HepG2 (cell line): ENCODE data around the gene RTEL1. TPM values are rescaled to one million over a fixed set of nuclear protein-coding genes. Genes with fewer than 3 reads are reported as not detected.

ENCODE experiments used
- AGO2 ChIP-seq: fragments of 200-400 bp; formaldehyde crosslinking; optimal IDR thresholded peaks from 2 replicates; pipeline ENCODE3; 2017; ENCODE audit warnings: mild to moderate bottlenecking, low read depth, low read length, moderate library complexity
- CREB1 ChIP-seq, 2 experiments: fragments of 450-650 bp in 1 of 2; IDR thresholded peaks; 2 replicates each; pipeline ENCODE4 v1.6.1; 2016 to 2017; ENCODE audit warnings: control low read depth in 1 of 2, mild to moderate bottlenecking in 1 of 2, missing compliant biosample characterization in 1 of 2, missing genetic modification characterization in 1 of 2
- GABPB1 ChIP-seq: IDR thresholded peaks from 2 replicates; pipeline ENCODE4 v1.6.1; 2016; ENCODE audit warnings: mild to moderate bottlenecking, missing genetic modification reagents, moderate library complexity, missing compliant biosample characterization
- GLI4 ChIP-seq: sonication (generic); formaldehyde crosslinking; IDR thresholded peaks from 2 replicates; pipeline ENCODE4 v1.5.1; 2020; ENCODE audit warnings: missing genetic modification reagents, mild to moderate bottlenecking, moderate library complexity, borderline replicate concordance
- HMG20A ChIP-seq: IDR thresholded peaks from 2 replicates; pipeline ENCODE4 v1.6.1; 2016; ENCODE audit warnings: borderline replicate concordance
- JDP2 ChIP-seq: sonication (generic); formaldehyde crosslinking; IDR thresholded peaks from 2 replicates; pipeline ENCODE4 v1.8.1; 2022; ENCODE audit warnings: missing genetic modification reagents, borderline replicate concordance
- KLF13 ChIP-seq: sonication (generic); formaldehyde crosslinking; IDR thresholded peaks from 2 replicates; pipeline ENCODE4 v1.4.0; 2020; ENCODE audit warnings: mild to moderate bottlenecking, missing genetic modification reagents
- NPAS2 ChIP-seq: sonication (generic); formaldehyde crosslinking; IDR thresholded peaks from 2 replicates; pipeline ENCODE4 v1.8.0; 2022; ENCODE audit warnings: mild to moderate bottlenecking, missing genetic modification reagents, borderline replicate concordance
- NR2F1 ChIP-seq, 2 experiments: fragments of 450-650 bp in 1 of 2; formaldehyde crosslinking in 1 of 2; IDR thresholded peaks; 2 replicates each; pipeline versions ENCODE4 v1.5.0 to v1.6.1; 2016 to 2020; ENCODE audit warnings: mild to moderate bottlenecking in 1 of 2, missing compliant biosample characterization in 1 of 2, missing genetic modification reagents in 1 of 2, moderate library complexity in 1 of 2
- ONECUT2 ChIP-seq: sonication (generic); formaldehyde crosslinking; IDR thresholded peaks from 2 replicates; pipeline ENCODE4 v1.4.0; 2020; ENCODE audit warnings: missing genetic modification reagents
- SALL2 ChIP-seq: sonication (generic); formaldehyde crosslinking; IDR thresholded peaks from 2 replicates; pipeline ENCODE4 v1.8.1; 2023; ENCODE audit warnings: mild to moderate bottlenecking, missing genetic modification reagents, inconsistent platforms
- SNAPC2 ChIP-seq: sonication (generic); formaldehyde crosslinking; IDR thresholded peaks from 2 replicates; pipeline ENCODE4 v1.8.1; 2022; ENCODE audit warnings: mild to moderate bottlenecking, missing genetic modification reagents
- SPEN ChIP-seq: sonication (generic); formaldehyde crosslinking; IDR thresholded peaks from 2 replicates; pipeline ENCODE4 v1.5.1; 2020; ENCODE audit warnings: low read depth, mild to moderate bottlenecking, missing genetic modification reagents
- SYNCRIP ChIP-seq: fragments of 200-400 bp; formaldehyde crosslinking; IDR thresholded peaks from 2 replicates; pipeline ENCODE4 v1.6.1; 2018; ENCODE audit warnings: mild to moderate bottlenecking, low read depth, low read length; ENCODE audit not compliant: insufficient read depth
- TBX2 ChIP-seq: sonication (generic); formaldehyde crosslinking; IDR thresholded peaks from 2 replicates; pipeline ENCODE4 v1.5.0; 2020; ENCODE audit warnings: missing genetic modification reagents, mild to moderate bottlenecking, borderline replicate concordance
- ZBTB20 ChIP-seq: sonication (generic); formaldehyde crosslinking; IDR thresholded peaks from 2 replicates; pipeline ENCODE4 v1.8.1; 2023; ENCODE audit warnings: missing genetic modification reagents, low read depth, mild to moderate bottlenecking, borderline replicate concordance
- ZBTB38 ChIP-seq: sonication (generic); formaldehyde crosslinking; IDR thresholded peaks from 2 replicates; pipeline ENCODE4 v1.5.1; 2020; ENCODE audit warnings: mild to moderate bottlenecking, missing genetic modification reagents
- ZC3H13 ChIP-seq: sonication (generic); formaldehyde crosslinking; IDR thresholded peaks from 2 replicates; pipeline ENCODE4 v1.8.1; 2023; ENCODE audit warnings: mild to moderate bottlenecking, missing genetic modification reagents, moderate library complexity
- ZNF17 ChIP-seq: sonication (generic); formaldehyde crosslinking; IDR thresholded peaks from 2 replicates; pipeline ENCODE4 v1.5.0; 2020; ENCODE audit warnings: mild to moderate bottlenecking, missing genetic modification reagents
- ZNF232 ChIP-seq: sonication (generic); formaldehyde crosslinking; IDR thresholded peaks from 2 replicates; pipeline ENCODE4 v1.4.0; 2020; ENCODE audit warnings: missing genetic modification reagents, borderline replicate concordance
- ZNF451 ChIP-seq: sonication (generic); formaldehyde crosslinking; IDR thresholded peaks from 2 replicates; pipeline ENCODE4 v1.5.0; 2020; ENCODE audit warnings: mild to moderate bottlenecking, missing genetic modification reagents
- ZNF775 ChIP-seq: sonication (generic); formaldehyde crosslinking; IDR thresholded peaks from 2 replicates; pipeline ENCODE4 v1.4.0; 2020; ENCODE audit warnings: missing genetic modification reagents, mild to moderate bottlenecking, moderate library complexity, borderline replicate concordance
- ZSCAN25 ChIP-seq: sonication (generic); formaldehyde crosslinking; IDR thresholded peaks from 2 replicates; pipeline ENCODE4 v1.8.0; 2022; ENCODE audit warnings: mild to moderate bottlenecking, missing genetic modification reagents
- polyA plus RNA-seq, 8 experiments: library from polyadenylated mRNA; depleted of rRNA in 3 of 8; stranded (reverse) in 7 of 8; unstranded in 1 of 8; fragments of >200 nt; fragmentation: Illumina TruSeq in 4 of 8; extraction: Trizol in 4 of 8; gene quantifications; 2 replicates each; pipeline versions ENCODE4 v1.2.1 to v1.2.3, GENCODE V29; 2011 to 2016; ENCODE audit warnings: low read depth in 4 of 8, missing spikeins in 1 of 8, mixed read lengths in 1 of 8; ENCODE audit not compliant: insufficient read depth in 1 of 8
- total RNA-seq, 5 experiments: library from RNA; depleted of rRNA; stranded (reverse); fragments of >200 nt; fragmentation: Illumina TruSeq; extraction: Trizol; gene quantifications; 2 replicates each; pipeline ENCODE4 v1.2.3, GENCODE V29; 2016; ENCODE audit warnings: low read depth in 1 of 5
- TF ChIP-seq, protein P1 (sequence below): IDR thresholded peaks from 2 replicates; pipeline ENCODE4 v1.6.1; 2016; ENCODE audit warnings: low read depth
- TF ChIP-seq, protein P2 (sequence below): sonication (generic); formaldehyde crosslinking; conservative IDR thresholded peaks from 2 replicates; pipeline ENCODE4 v1.8.0; 2022; ENCODE audit warnings: missing genetic modification reagents
- TF ChIP-seq, protein P3 (sequence below): sonication (generic); formaldehyde crosslinking; IDR thresholded peaks from 2 replicates; pipeline ENCODE4 v1.4.0; 2020; ENCODE audit warnings: mild to moderate bottlenecking, missing genetic modification reagents

The RTEL1 gene
- total and polyA plus RNA-seq, 2 of the 13 experiments (the other 11 are each of a cell fraction or from before 2014, with no cell fraction given) = 21.8 to 36.4 TPM

DNA sequence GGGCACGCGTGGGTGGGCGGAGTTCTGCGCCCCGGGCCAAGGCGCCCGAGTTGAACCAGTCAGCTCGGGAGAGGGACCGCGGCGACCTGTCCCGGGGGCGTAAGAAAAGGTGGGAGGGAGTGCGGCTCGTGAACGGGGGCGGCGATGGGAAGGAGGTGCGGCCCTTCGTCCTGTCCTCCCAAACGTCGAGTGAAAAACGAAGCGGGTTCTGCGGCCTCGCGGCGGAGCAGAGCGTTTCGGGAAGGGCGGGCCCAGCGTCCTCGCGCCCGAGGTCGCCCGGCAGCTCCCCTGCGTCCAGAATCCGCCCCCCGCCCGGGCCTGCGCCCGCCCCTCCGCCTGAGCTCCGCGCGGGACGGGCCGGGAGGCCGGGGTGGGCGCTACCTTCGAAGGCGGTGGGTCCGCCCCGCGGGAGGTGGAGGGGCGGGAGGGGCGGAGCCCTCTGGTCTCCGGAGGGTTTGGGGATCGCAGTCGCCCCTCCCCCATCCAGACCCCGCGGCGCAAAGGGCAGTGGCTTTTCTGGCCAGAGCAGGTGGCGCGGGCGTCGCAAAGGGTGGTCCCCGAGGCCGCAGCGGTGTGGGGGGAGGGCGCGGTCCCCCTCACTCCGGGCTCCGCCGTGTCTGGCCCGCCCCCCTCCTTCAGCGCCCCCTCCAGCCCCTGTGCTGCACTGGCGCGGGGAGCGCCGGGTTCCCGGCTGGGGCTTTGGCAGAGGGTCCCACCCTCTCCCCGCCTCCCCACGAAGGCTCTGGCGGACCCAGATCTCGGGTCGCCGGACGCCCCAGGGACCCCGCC lies 5.7 kb upstream of the RTEL1 start (continued):
- no peak for TF ChIP-seq ZBTB38
- TF ChIP-seq ZNF451 = peak; percentile 62; the same call in 1 of the 2 replicates
- TF ChIP-seq KLF13 = no peak
- TF ChIP-seq, protein P1, sequence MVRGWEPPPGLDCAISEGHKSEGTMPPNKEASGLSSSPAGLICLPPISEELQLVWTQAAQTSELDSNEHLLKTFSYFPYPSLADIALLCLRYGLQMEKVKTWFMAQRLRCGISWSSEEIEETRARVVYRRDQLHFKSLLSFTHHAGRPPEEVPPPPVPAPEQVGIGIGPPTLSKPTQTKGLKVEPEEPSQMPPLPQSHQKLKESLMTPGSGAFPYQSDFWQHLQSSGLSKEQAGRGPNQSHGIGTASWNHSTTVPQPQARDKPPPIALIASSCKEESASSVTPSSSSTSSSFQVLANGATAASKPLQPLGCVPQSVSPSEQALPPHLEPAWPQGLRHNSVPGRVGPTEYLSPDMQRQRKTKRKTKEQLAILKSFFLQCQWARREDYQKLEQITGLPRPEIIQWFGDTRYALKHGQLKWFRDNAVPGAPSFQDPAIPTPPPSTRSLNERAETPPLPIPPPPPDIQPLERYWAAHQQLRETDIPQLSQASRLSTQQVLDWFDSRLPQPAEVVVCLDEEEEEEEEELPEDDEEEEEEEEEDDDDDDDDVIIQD (CRISPR knock-in tag) = no peak
- TF ChIP-seq SPEN (CRISPR knock-in tag) = peak; percentile 74
- no peak for TF ChIP-seq HMG20A (CRISPR knock-in tag)
- TF ChIP-seq, protein P2, sequence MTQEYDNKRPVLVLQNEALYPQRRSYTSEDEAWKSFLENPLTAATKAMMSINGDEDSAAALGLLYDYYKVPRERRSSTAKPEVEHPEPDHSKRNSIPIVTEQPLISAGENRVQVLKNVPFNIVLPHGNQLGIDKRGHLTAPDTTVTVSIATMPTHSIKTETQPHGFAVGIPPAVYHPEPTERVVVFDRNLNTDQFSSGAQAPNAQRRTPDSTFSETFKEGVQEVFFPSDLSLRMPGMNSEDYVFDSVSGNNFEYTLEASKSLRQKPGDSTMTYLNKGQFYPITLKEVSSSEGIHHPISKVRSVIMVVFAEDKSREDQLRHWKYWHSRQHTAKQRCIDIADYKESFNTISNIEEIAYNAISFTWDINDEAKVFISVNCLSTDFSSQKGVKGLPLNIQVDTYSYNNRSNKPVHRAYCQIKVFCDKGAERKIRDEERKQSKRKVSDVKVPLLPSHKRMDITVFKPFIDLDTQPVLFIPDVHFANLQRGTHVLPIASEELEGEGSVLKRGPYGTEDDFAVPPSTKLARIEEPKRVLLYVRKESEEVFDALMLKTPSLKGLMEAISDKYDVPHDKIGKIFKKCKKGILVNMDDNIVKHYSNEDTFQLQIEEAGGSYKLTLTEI (CRISPR knock-in tag) = no peak
- no peak for TF ChIP-seq CREB1 (IDR thresholded peaks at IDR 0.05)
- no peak for TF ChIP-seq CREB1 (CRISPR knock-in tag; IDR thresholded peaks at IDR 0.05)
- no peak for TF ChIP-seq NR2F1 (CRISPR knock-in tag; IDR thresholded peaks at IDR 0.05)
- no peak for TF ChIP-seq ZNF775 (CRISPR knock-in tag)
- no peak; the same call in 1 of the 2 replicates for TF ChIP-seq JDP2 (CRISPR knock-in tag)
- no peak for TF ChIP-seq AGO2
- no peak for TF ChIP-seq SYNCRIP
- TF ChIP-seq, protein P3, sequence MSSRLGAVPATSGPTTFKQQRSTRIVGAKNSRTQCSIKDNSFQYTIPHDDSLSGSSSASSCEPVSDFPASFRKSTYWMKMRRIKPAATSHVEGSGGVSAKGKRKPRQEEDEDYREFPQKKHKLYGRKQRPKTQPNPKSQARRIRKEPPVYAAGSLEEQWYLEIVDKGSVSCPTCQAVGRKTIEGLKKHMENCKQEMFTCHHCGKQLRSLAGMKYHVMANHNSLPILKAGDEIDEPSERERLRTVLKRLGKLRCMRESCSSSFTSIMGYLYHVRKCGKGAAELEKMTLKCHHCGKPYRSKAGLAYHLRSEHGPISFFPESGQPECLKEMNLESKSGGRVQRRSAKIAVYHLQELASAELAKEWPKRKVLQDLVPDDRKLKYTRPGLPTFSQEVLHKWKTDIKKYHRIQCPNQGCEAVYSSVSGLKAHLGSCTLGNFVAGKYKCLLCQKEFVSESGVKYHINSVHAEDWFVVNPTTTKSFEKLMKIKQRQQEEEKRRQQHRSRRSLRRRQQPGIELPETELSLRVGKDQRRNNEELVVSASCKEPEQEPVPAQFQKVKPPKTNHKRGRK (CRISPR knock-in tag) = no peak
- TF ChIP-seq ZBTB20 (CRISPR knock-in tag) = no peak
- peak; percentile 35; the same call in 1 of the 2 replicates for TF ChIP-seq GABPB1 (CRISPR knock-in tag)
- no peak for TF ChIP-seq TBX2 (CRISPR knock-in tag)
- no peak for TF ChIP-seq ONECUT2 (CRISPR knock-in tag)
- TF ChIP-seq GLI4 (CRISPR knock-in tag) = no peak
- no peak for TF ChIP-seq ZNF17 (CRISPR knock-in tag)
- TF ChIP-seq ZNF232 (CRISPR knock-in tag) = peak; percentile 51; the same call in 1 of the 2 replicates
- TF ChIP-seq ZC3H13 (CRISPR knock-in tag) = 0 out of 2 replicates have a peak, but pooled peaks have one; percentile 79
- peak; percentile 87; the same call in 1 of the 2 replicates for TF ChIP-seq ZSCAN25 (CRISPR knock-in tag)
- no peak for TF ChIP-seq NPAS2
- TF ChIP-seq SALL2 (CRISPR knock-in tag) = no peak
- TF ChIP-seq SNAPC2 (CRISPR knock-in tag) = no peak
